LNCAP (cell line): Measurements from ENCODE around the gene ACTL10.

Source experiments
- CTCF ChIP-seq: fragments of 450-650 bp; IDR thresholded peaks from 2 replicates; pipeline ENCODE4 v1.5.1; 2017; ENCODE audit warnings: mild to moderate bottlenecking

The ACTL10 gene

GRCh38 chr20:33629979-33630378 is 36.8 kb upstream of the ACTL10 start:
- no peak for TF ChIP-seq CTCF

- no peak for TF ChIP-seq CTCF
Observed at GRCh38 chr20:33630507-33630906, 36.2 kb upstream of the ACTL10 start.

- TF ChIP-seq CTCF = no peak
Observed at GRCh38 chr20:33635341-33635740, 31.4 kb upstream of the ACTL10 start.

GRCh38 chr20:33636776-33637175 is 30.0 kb upstream of the ACTL10 start:
- no peak for TF ChIP-seq CTCF

GRCh38 chr20:33640287-33640686 is 26.5 kb upstream of the ACTL10 start:
- TF ChIP-seq CTCF = no peak

- no peak for TF ChIP-seq CTCF
Observed at GRCh38 chr20:33644313-33645071, 22.3 kb upstream of the ACTL10 start.

- TF ChIP-seq CTCF = no peak
Observed at GRCh38 chr20:33645072-33645358, 21.7 kb upstream of the ACTL10 start.

- TF ChIP-seq CTCF = no peak
Observed at GRCh38 chr20:33645396-33645795, 21.3 kb upstream of the ACTL10 start.
